IMR-90 (cell line): ENCODE results near the gene KLHL29. TPM values are rescaled to one million over a fixed set of nuclear protein-coding genes. Genes with fewer than 3 reads are reported as not detected.

ENCODE experiments used
- ATAC-seq: fragments of 200-7000 bp; cut with Tn5 transposase; 2 replicates; pipeline ENCODE4 v1.9.1; 2020; ENCODE audit warnings: low read depth, mild to moderate bottlenecking, moderate library complexity
- BruUV-seq: library from RNA; stranded (reverse); fragments of 400-500 nt; replicated peaks from 2 replicates; lab custom pipeline; 2021; lab: Mats Ljungman, UMichigan
- CTCF ChIA-PET: fragments of 300-600 bp; formaldehyde crosslinking; extraction: SDS; loops from one replicate; lab custom pipeline; 2021; ENCODE audit warnings: antibody characterized with exemption; lab: Yijun Ruan, JAX
- POLR2A ChIA-PET: fragments of 300-600 bp; sonication (Branson Sonifier 250); formaldehyde crosslinking; loops from one replicate; lab custom pipeline; 2022; ENCODE audit warnings: antibody characterized with exemption; ENCODE audit not compliant: unreplicated experiment; lab: Charles Lee
- DNase-seq: peaks from one replicate; pipeline ENCODE4 v3.0.0; 2013
- H2AFZ ChIP-seq: replicated peaks from 2 replicates; pipeline ENCODE3; 2013; ENCODE audit warnings: low read length, mild to moderate bottlenecking; ENCODE audit not compliant: poor library complexity
- H2AK5ac ChIP-seq: 2 replicates; pipeline ENCODE4 v1.6.1; 2013; ENCODE audit warnings: low read depth, low read length, inconsistent platforms
- H2AK9ac ChIP-seq: replicated peaks from 2 replicates; pipeline ENCODE3; 2013; ENCODE audit warnings: mild to moderate bottlenecking, low read depth, low read length, moderate library complexity; ENCODE audit not compliant: poor library complexity
- H2BK120ac ChIP-seq: 2 replicates; pipeline ENCODE4 v1.6.1; 2013; ENCODE audit warnings: low read depth, low read length, inconsistent platforms
- H2BK15ac ChIP-seq: 3 replicates; pipeline ENCODE4 v1.6.1; 2013; ENCODE audit warnings: low read depth, low read length, inconsistent platforms
- H2BK20ac ChIP-seq: 2 replicates; pipeline ENCODE4 v1.6.1; 2013; ENCODE audit warnings: low read depth, mild to moderate bottlenecking, inconsistent platforms, low read length, moderate library complexity
- H2BK5ac ChIP-seq: 2 replicates; pipeline ENCODE4 v1.6.1; 2013; ENCODE audit warnings: mild to moderate bottlenecking, low read depth, low read length, inconsistent platforms; ENCODE audit not compliant: poor library complexity, severe bottlenecking
- H3K14ac ChIP-seq: replicated peaks from 2 replicates; pipeline ENCODE4 v1.6.1; 2013; ENCODE audit warnings: low read depth, low read length, inconsistent platforms
- H3K18ac ChIP-seq: 2 replicates; pipeline ENCODE4 v1.6.1; 2013; ENCODE audit warnings: low read depth, low read length, control low read depth
- H3K23ac ChIP-seq: 2 replicates; pipeline ENCODE4 v1.6.1; 2013; ENCODE audit warnings: low read depth, low read length, inconsistent platforms
- H3K27ac ChIP-seq: 2 replicates; pipeline ENCODE4 v1.5.1; 2013; ENCODE audit warnings: mild to moderate bottlenecking, control low read depth, low read length; ENCODE audit not compliant: insufficient read depth
- H3K27me3 ChIP-seq: 2 replicates; pipeline ENCODE4 v1.6.1; 2013; ENCODE audit warnings: low read length; ENCODE audit not compliant: control insufficient read depth, insufficient read depth
- H3K36me3 ChIP-seq: 2 replicates; pipeline ENCODE4 v1.6.1; 2013; ENCODE audit warnings: low read length, mixed read lengths; ENCODE audit not compliant: control insufficient read depth, insufficient read depth
- H3K4ac ChIP-seq: 2 replicates; pipeline ENCODE4 v1.6.1; 2013; ENCODE audit warnings: low read depth, low read length, inconsistent platforms
- H3K4me1 ChIP-seq: 2 replicates; pipeline ENCODE4 v1.6.1; 2013; ENCODE audit warnings: low read length, mixed read lengths; ENCODE audit not compliant: control insufficient read depth, insufficient read depth
- H3K4me2 ChIP-seq: 2 replicates; pipeline ENCODE4 v1.6.1; 2013; ENCODE audit warnings: low read depth, mild to moderate bottlenecking, control low read depth, low read length, moderate library complexity
- H3K4me3 ChIP-seq: 2 replicates; pipeline ENCODE4 v1.5.1; 2013; ENCODE audit warnings: low read depth, mild to moderate bottlenecking, control low read depth, low read length, moderate library complexity; ENCODE audit not compliant: insufficient read depth
- H3K56ac ChIP-seq: 2 replicates; pipeline ENCODE4 v1.6.1; 2013; ENCODE audit warnings: low read length, inconsistent platforms; ENCODE audit not compliant: insufficient read depth; ENCODE audit errors: extremely low read depth
- H3K79me1 ChIP-seq, 2 experiments: 2 replicates each; pipeline ENCODE4 v1.6.1; 2013; ENCODE audit warnings: low read length in 2 of 2, inconsistent platforms in 1 of 2, low read depth in 1 of 2
- H3K9ac ChIP-seq: 2 replicates; pipeline ENCODE4 v1.6.1; 2013; ENCODE audit warnings: low read depth, low read length, control low read depth
- H3K9me1 ChIP-seq: 2 replicates; pipeline ENCODE4 v1.6.1; 2013; ENCODE audit warnings: low read length, inconsistent platforms; ENCODE audit not compliant: insufficient read depth
- H3K9me3 ChIP-seq: 2 replicates; pipeline ENCODE4 v1.6.1; 2013; ENCODE audit warnings: low read length; ENCODE audit not compliant: control insufficient read depth, insufficient read depth
- H4K20me1 ChIP-seq: 2 replicates; pipeline ENCODE4 v1.6.1; 2013; ENCODE audit warnings: low read length, inconsistent platforms; ENCODE audit not compliant: insufficient read depth
- H4K5ac ChIP-seq: 2 replicates; pipeline ENCODE4 v1.6.1; 2013; ENCODE audit warnings: mild to moderate bottlenecking, low read depth, low read length, control low read depth
- H4K8ac ChIP-seq, 2 experiments: 2 replicates each; pipeline ENCODE4 v1.6.1; 2013; ENCODE audit warnings: low read depth in 2 of 2, low read length in 2 of 2, control low read depth in 1 of 2, inconsistent platforms in 1 of 2
- H4K91ac ChIP-seq: 2 replicates; pipeline ENCODE4 v1.6.1; 2013; ENCODE audit warnings: low read depth, low read length, inconsistent platforms; ENCODE audit not compliant: insufficient read depth
- MAZ ChIP-seq: IDR thresholded peaks from 2 replicates; pipeline ENCODE4 v1.6.1; 2012; ENCODE audit warnings: low read depth, mild to moderate bottlenecking, low read length, improper control_type of control experiment, moderate library complexity, borderline replicate concordance
- MXI1 ChIP-seq: IDR thresholded peaks from 2 replicates; pipeline ENCODE4 v1.6.1; 2012; ENCODE audit warnings: low read depth, mild to moderate bottlenecking, low read length, moderate library complexity, borderline replicate concordance
- NFE2L2 ChIP-seq: fragments of 150-350 bp; IDR thresholded peaks from 2 replicates; pipeline ENCODE4 v1.6.1; 2016; ENCODE audit warnings: low read depth, mild to moderate bottlenecking, low read length
- POLR2A ChIP-seq: IDR thresholded peaks from 2 replicates; pipeline ENCODE4 v1.6.1; 2012; ENCODE audit warnings: mild to moderate bottlenecking, low read depth, low read length
- USF2 ChIP-seq: fragments of 150-350 bp; IDR thresholded peaks from 2 replicates; pipeline ENCODE4 v1.6.1; 2017; ENCODE audit warnings: mild to moderate bottlenecking, antibody characterized with exemption, low read length, low read depth
- WGBS, 2 experiments: methylation state at CpG; one replicate each; pipeline versions ENCODE4 v1.1.5 to v1.1.7; 2013; ENCODE audit warnings: missing lambda C conversion rate in 2 of 2; ENCODE audit not compliant: insufficient read length in 1 of 2; ENCODE audit errors: extremely low coverage in 2 of 2; 5-methylcytosine and 5-hydroxymethylcytosine counted together
- dilution Hi-C: fragments of 300-500 bp; cut with HindIII; formaldehyde crosslinking; loops from one replicate; pipeline ENCODE4 v1.14.3; 2018; ENCODE audit warnings: low sequenced_read_pairs; ENCODE audit not compliant: unreplicated experiment
- in situ Hi-C: fragments of 300-500 bp; cut with MboI; formaldehyde crosslinking; loops from 3 replicates; pipeline ENCODE4 v1.14.3; 2019; ENCODE audit warnings: low sequenced_read_pairs, inconsistent platforms, mixed read lengths
- intact Hi-C: fragments of 100-400 bp; cut with micrococcal nuclease; formaldehyde crosslinking; loops from 2 replicates; pipeline ENCODE4 v1.10.0; 2022
- polyA plus RNA-seq, 3 experiments: library from polyadenylated mRNA; depleted of rRNA; stranded (reverse); fragments of >200 nt; gene quantifications; 2 replicates each; pipeline ENCODE4 v1.2.3, GENCODE V29; 2012; ENCODE audit warnings: low replicate concordance in 1 of 3
- total RNA-seq: library from RNA; depleted of rRNA; stranded (reverse); fragments of >200 nt; gene quantifications from 2 replicates; pipeline ENCODE4 v1.2.3, GENCODE V29; 2012

KLHL29 gene
- total and polyA plus RNA-seq, 2 of the 4 experiments (the other 2 are of a cell fraction) = 2.0 to 8.0 TPM

GRCh38 chr2:23342075-23342474 is 42.9 kb upstream of the KLHL29 start (continued):
- no peak for TF ChIP-seq USF2
- TF ChIP-seq MAZ = no peak
- no peak for TF ChIP-seq NFE2L2

GRCh38 chr2:23346029-23346428 is 39.0 kb upstream of the KLHL29 start:
- Histone ChIP-seq H3K79me1 (no peaks in the 10 kb centered on the region), H2BK5ac (no peak overlapping the region), H3K23ac (no peak overlapping the region), H2BK20ac (no peak overlapping the region), H3K4ac (no peak overlapping the region), H3K4me3 (no peak overlapping the region), H2AK9ac (no peak overlapping the region), H2BK120ac (no peak overlapping the region), H4K8ac (no peak overlapping the region), H3K4me2 (no peak overlapping the region), H3K14ac (no peak overlapping the region), H4K91ac (no peak overlapping the region), H2AK5ac (no peak overlapping the region), H3K9ac (no peak overlapping the region), H2BK15ac (no peak overlapping the region), H3K18ac (no peak overlapping the region), H4K20me1 (no peaks in the 10 kb centered on the region), H3K9me1 (no peaks in the 10 kb centered on the region), H2AFZ (no peak overlapping the region), H3K56ac (no peak overlapping the region), H4K5ac (no peak overlapping the region), H3K4me1 (no peaks in the 10 kb centered on the region), H3K9me3 (0 out of 2 replicates have a peak, but pooled peaks cover 2% of the 10 kb centered on the region), H3K36me3 (no peaks in the 10 kb centered on the region), H3K27ac (no peak overlapping the region), H3K27me3 (peaks cover 23% of the 10 kb centered on the region)
- no TSS peak for BruUV-seq
- in situ Hi-C loops = no loop called here
- dilution Hi-C loops = no loop called here
- ChIA-PET POLR2A (no interaction called here), CTCF (no interaction called here)
- no CpG with 5 or more reads among the region's 4 CpGs for WGBS, 2 experiments
- intact Hi-C loops = no loop called here
- ATAC-seq (no peak), DNase-seq (no peak)
- TF ChIP-seq MXI1 (no peak), POLR2A (no peak)
